PFSK-1 (cell line): ENCODE data around the gene GCNA.

ENCODE experiments used
- FOXP2 ChIP-seq: optimal IDR thresholded peaks from 2 replicates; pipeline ENCODE3; 2011; ENCODE audit warnings: borderline replicate concordance, control low read depth, inconsistent platforms; ENCODE audit not compliant: insufficient read depth; ENCODE audit errors: extremely low read length, extremely low read depth
- POLR2AphosphoS5 ChIP-seq: IDR thresholded peaks from 2 replicates; pipeline ENCODE4 v1.6.1; 2012; ENCODE audit warnings: low read depth, mild to moderate bottlenecking, control low read depth, low read length, moderate library complexity
- REST ChIP-seq, 2 experiments: IDR thresholded peaks; 2 replicates each; pipeline versions ENCODE4 v1.6.1 to v1.8.0; 2011 to 2012; ENCODE audit warnings: low read depth in 2 of 2, low read length in 2 of 2, control low read depth in 1 of 2, inconsistent platforms in 1 of 2, mild to moderate bottlenecking in 1 of 2, moderate library complexity in 1 of 2; ENCODE audit not compliant: insufficient read depth in 1 of 2
- SIN3A ChIP-seq: IDR thresholded peaks from 2 replicates; pipeline ENCODE4 v1.6.1; 2012; ENCODE audit warnings: mild to moderate bottlenecking, low read length, moderate library complexity, borderline replicate concordance; ENCODE audit not compliant: insufficient read depth
- TAF1 ChIP-seq: IDR thresholded peaks from 2 replicates; pipeline ENCODE4 v1.6.1; 2012; ENCODE audit warnings: low read length, control low read depth, borderline replicate concordance; ENCODE audit not compliant: insufficient read depth

Gene GCNA

GRCh38 chrX:71619193-71619592, 41.0 kb downstream of the GCNA start:
- no peak for TF ChIP-seq SIN3A
- no peak for TF ChIP-seq TAF1
- no peak for TF ChIP-seq POLR2AphosphoS5
- TF ChIP-seq FOXP2: no peak
- TF ChIP-seq REST (IDR thresholded peaks at IDR 0.05; ENCODE audit: insufficient read depth in 1 of 2, low read depth in 2 of 2, low read length in 2 of 2): no peak

GRCh38 chrX:71619986-71620385, 41.7 kb downstream of the GCNA start:
- TF ChIP-seq TAF1 (no peak), POLR2AphosphoS5 (no peak)

GRCh38 chrX:71621603-71622002, 43.4 kb downstream of the GCNA start:
- TF ChIP-seq REST (IDR thresholded peaks at IDR 0.05; ENCODE audit: insufficient read depth in 1 of 2, low read depth in 2 of 2, low read length in 2 of 2): no peak
- TF ChIP-seq TAF1: no peak

- TF ChIP-seq REST (IDR thresholded peaks at IDR 0.05; ENCODE audit: insufficient read depth in 1 of 2, low read depth in 2 of 2, low read length in 2 of 2): no peak
- TF ChIP-seq SIN3A: no peak
- no peak for TF ChIP-seq TAF1
- TF ChIP-seq FOXP2: no peak
- TF ChIP-seq POLR2AphosphoS5: no peak
These were observed 43.9 kb downstream of the GCNA start for GRCh38 chrX:71622032-71622575.

- TF ChIP-seq POLR2AphosphoS5 (no peak), REST (IDR thresholded peaks at IDR 0.05; ENCODE audit: insufficient read depth in 1 of 2, low read depth in 2 of 2, low read length in 2 of 2) (no peak), TAF1 (no peak)
These were observed 44.6 kb downstream of the GCNA start for GRCh38 chrX:71622576-71623450.
